ENCODE data around the gene HES7. TPM values are rescaled to one million over a fixed set of nuclear protein-coding genes. Genes with fewer than 3 reads are reported as not detected.

Gene HES7
- total and polyA plus RNA-seq, 2 donors = 0.24 TPM; not detected in 1

Small RNA genes lying within 50 kb of the gene (small RNA-seq; reads per million reads assigned to genes)
- not detected for gene MIR4314

Other genes starting within 250 kb of the HES7 start
- gene CHD3, start 235.3 kb downstream of the HES7 start, total RNA-seq = 84.8 TPM
- 109 TPM for gene CHD3, start 235.3 kb downstream of the HES7 start, polyA plus RNA-seq
- gene RNF227, start 207.8 kb downstream of the HES7 start, total RNA-seq = 4.2 TPM
- 3.8 TPM for gene RNF227, start 207.8 kb downstream of the HES7 start, polyA plus RNA-seq
- gene KCNAB3, start 194.2 kb downstream of the HES7 start, total RNA-seq = 2.3 TPM
- gene KCNAB3, start 194.2 kb downstream of the HES7 start, polyA plus RNA-seq = 1.3 TPM
- gene TRAPPC1, start 192.2 kb downstream of the HES7 start, total RNA-seq = 19.9 TPM
- 137 TPM for gene TRAPPC1, start 192.2 kb downstream of the HES7 start, polyA plus RNA-seq
- gene CNTROB, start 191.9 kb downstream of the HES7 start, total RNA-seq = 23.8 TPM
- 24.7 TPM for gene CNTROB, start 191.9 kb downstream of the HES7 start, polyA plus RNA-seq
- not detected for gene GUCY2D, start 121.5 kb downstream of the HES7 start, total RNA-seq
- not detected for gene GUCY2D, start 121.5 kb downstream of the HES7 start, polyA plus RNA-seq
- gene ALOX15B, start 85.0 kb downstream of the HES7 start, total RNA-seq = not detected
- 5.6 TPM for gene ALOX15B, start 85.0 kb downstream of the HES7 start, polyA plus RNA-seq
- 0.11 TPM for gene ALOX12B, start 36.4 kb downstream of the HES7 start, total RNA-seq
- gene ALOX12B, start 36.4 kb downstream of the HES7 start, polyA plus RNA-seq = not detected
- not detected for gene ALOXE3, start 5.6 kb downstream of the HES7 start, total RNA-seq
- not detected for gene ALOXE3, start 5.6 kb downstream of the HES7 start, polyA plus RNA-seq
- gene PER1, start 28.3 kb upstream of the HES7 start, total RNA-seq = 29.9 TPM
- gene PER1, start 28.3 kb upstream of the HES7 start, polyA plus RNA-seq = 183 TPM
- 12.1 TPM for gene VAMP2, start 38.8 kb upstream of the HES7 start, total RNA-seq
- gene VAMP2, start 38.8 kb upstream of the HES7 start, polyA plus RNA-seq = 81.4 TPM
- gene TMEM107, start 52.3 kb upstream of the HES7 start, total RNA-seq = 40.4 TPM
- gene TMEM107, start 52.3 kb upstream of the HES7 start, polyA plus RNA-seq = 21.6 TPM
- 3.6 TPM for gene BORCS6, start 66.1 kb upstream of the HES7 start, total RNA-seq
- gene BORCS6, start 66.1 kb upstream of the HES7 start, polyA plus RNA-seq = 14.9 TPM
- gene AURKB, start 86.5 kb upstream of the HES7 start, total RNA-seq = 9.3 TPM
- 0.66 TPM for gene AURKB, start 86.5 kb upstream of the HES7 start, polyA plus RNA-seq
- gene CTC1, start 124.0 kb upstream of the HES7 start, total RNA-seq = 7.9 TPM
- gene CTC1, start 124.0 kb upstream of the HES7 start, polyA plus RNA-seq = 16.1 TPM
- gene PFAS, start 125.2 kb upstream of the HES7 start, total RNA-seq = 13.6 TPM
- 13.1 TPM for gene PFAS, start 125.2 kb upstream of the HES7 start, polyA plus RNA-seq
- 4.3 TPM for gene RANGRF, start 164.6 kb upstream of the HES7 start, total RNA-seq
- 49.3 TPM for gene RANGRF, start 164.6 kb upstream of the HES7 start, polyA plus RNA-seq
- gene SLC25A35, start 171.3 kb upstream of the HES7 start, total RNA-seq = 1.2 TPM
- 6.0 TPM for gene SLC25A35, start 171.3 kb upstream of the HES7 start, polyA plus RNA-seq
- 3.7 TPM for gene ARHGEF15, start 186.1 kb upstream of the HES7 start, total RNA-seq
- gene ARHGEF15, start 186.1 kb upstream of the HES7 start, polyA plus RNA-seq = 13.0 TPM
- not detected for gene ODF4, start 215.7 kb upstream of the HES7 start, total RNA-seq
- gene ODF4, start 215.7 kb upstream of the HES7 start, polyA plus RNA-seq = not detected